Measurements from ENCODE around the gene ASPN.

The ASPN gene

GRCh38 chr9:92503156-92503555, 20.9 kb upstream of the ASPN start:
- DNase-seq = no peak

GRCh38 chr9:92501671-92502393, 19.5 kb upstream of the ASPN start:
- no peak for DNase-seq

GRCh38 chr9:92500725-92501124, 18.4 kb upstream of the ASPN start:
- DNase-seq = no peak

GRCh38 chr9:92499701-92500100, 17.4 kb upstream of the ASPN start:
- DNase-seq = no peak

- no peak for DNase-seq
Measured at GRCh38 chr9:92496396-92497176, 14.3 kb upstream of the ASPN start.

- DNase-seq = no peak
Measured at GRCh38 chr9:92494856-92495255, 12.6 kb upstream of the ASPN start.

- DNase-seq = no peak
Measured at GRCh38 chr9:92493749-92494387, 11.6 kb upstream of the ASPN start.

GRCh38 chr9:92492781-92493401, 10.6 kb upstream of the ASPN start:
- DNase-seq = no peak

- no peak for DNase-seq
Measured at GRCh38 chr9:92488681-92489550, 6.6 kb upstream of the ASPN start.

- no peak for DNase-seq
Measured at GRCh38 chr9:92486371-92486770, 4.1 kb upstream of the ASPN start.

GRCh38 chr9:92484563-92484962, 2.3 kb upstream of the ASPN start:
- DNase-seq = no peak

- no peak for DNase-seq
Measured at GRCh38 chr9:92483627-92484545, 1.6 kb upstream of the ASPN start.

- no peak for DNase-seq
Measured at GRCh38 chr9:92482805-92483204, 499 bp upstream of the ASPN start.

GRCh38 chr9:92480986-92481633, 1.2 kb downstream of the ASPN start:
- no peak for DNase-seq

- no peak for DNase-seq
Measured at GRCh38 chr9:92480291-92480771, 2.0 kb downstream of the ASPN start.

- DNase-seq = no peak
Measured at GRCh38 chr9:92479346-92479745, 3.0 kb downstream of the ASPN start.

- no peak for DNase-seq
Measured at GRCh38 chr9:92478783-92479182, 3.5 kb downstream of the ASPN start.

GRCh38 chr9:92476962-92477361, 5.3 kb downstream of the ASPN start:
- no peak for DNase-seq

GRCh38 chr9:92474587-92474986, 7.7 kb downstream of the ASPN start:
- no peak for DNase-seq

- no peak for DNase-seq
Measured at GRCh38 chr9:92468206-92468605, 14.1 kb downstream of the ASPN start.

GRCh38 chr9:92467511-92467910, 14.8 kb downstream of the ASPN start:
- DNase-seq = no peak
